ENCODE results near the gene ANXA4. TPM values are rescaled to one million over a fixed set of nuclear protein-coding genes. Genes with fewer than 3 reads are reported as not detected.

ANXA4 gene
- total and polyA plus RNA-seq, 4 donors: 17.6 to 135 (median 59.4) TPM

GRCh38 chr2:69764286-69765095, 22.6 kb downstream of the ANXA4 start:
- no peak for DNase-seq (ENCODE audit: low spot score)
- Histone ChIP-seq H3K9me3 (ENCODE audit: control insufficient read depth in 4 of 4, low read length in 3 of 4) (no peaks in the 10 kb centered on the region), H3K4me3 (ENCODE audit: low read depth in 1 of 3, low read length in 3 of 3) (no peak overlapping the region), H3K36me3 (ENCODE audit: control insufficient read depth in 4 of 4, insufficient read depth in 3 of 4, low read depth in 1 of 4, low read length in 3 of 4) (peaks cover 0 to 8% (median 0%) of the 10 kb centered on the region in 4 donors), H3K27ac (ENCODE audit: low read depth in 1 of 2, low read length in 2 of 2) (no peak overlapping the region), H3K9ac (ENCODE audit: low read depth in 1 of 2, low read length in 2 of 2) (no peak overlapping the region), H3K4me1 (ENCODE audit: control insufficient read depth in 4 of 4, insufficient read depth in 4 of 4, low read length in 3 of 4) (peaks cover 0 to 41% (median 20%) of the 10 kb centered on the region in 4 donors), H3K27me3 (ENCODE audit: control insufficient read depth in 4 of 4, insufficient read depth in 4 of 4, low read length in 3 of 4) (no peaks in the 10 kb centered on the region)
- TF ChIP-seq REST (IDR thresholded peaks at IDR 0.05): no peak
- no peak for TF ChIP-seq EGR1 (IDR thresholded peaks at IDR 0.05; ENCODE audit: low read depth in 2 of 2)
- peak; percentile 41 to 47 for TF ChIP-seq HNF4A (conservative IDR thresholded peaks at IDR 0.05)
- 65% methylated on average over 5 of the region's 5 CpGs for whole genome bisulfite sequencing

- WGBS: 78% methylated on average over 2 of the region's 2 CpGs
- Histone ChIP-seq H3K27me3 (ENCODE audit: control insufficient read depth in 4 of 4, insufficient read depth in 4 of 4, low read length in 3 of 4) (no peaks in the 10 kb centered on the region), H3K9ac (ENCODE audit: low read depth in 1 of 2, low read length in 2 of 2) (no peak overlapping the region), H3K9me3 (ENCODE audit: control insufficient read depth in 4 of 4, low read length in 3 of 4) (no peaks in the 10 kb centered on the region), H3K36me3 (ENCODE audit: control insufficient read depth in 4 of 4, insufficient read depth in 3 of 4, low read depth in 1 of 4, low read length in 3 of 4) (peaks cover 0 to 8% (median 0%) of the 10 kb centered on the region in 4 donors), H3K27ac (ENCODE audit: low read depth in 1 of 2, low read length in 2 of 2) (no peak overlapping the region), H3K4me1 (ENCODE audit: control insufficient read depth in 4 of 4, insufficient read depth in 4 of 4, low read length in 3 of 4) (peaks cover 0 to 41% (median 20%) of the 10 kb centered on the region in 4 donors), H3K4me3 (ENCODE audit: low read depth in 1 of 3, low read length in 3 of 3) (no peak overlapping the region)
- TF ChIP-seq JUND (IDR thresholded peaks at IDR 0.05): no peak
- TF ChIP-seq HNF4A (conservative IDR thresholded peaks at IDR 0.05): no peak
- TF ChIP-seq GABPA (IDR thresholded peaks at IDR 0.05 in 1 of 2, conservative IDR thresholded peaks at IDR 0.05 in 1 of 2): no peak
- no peak for TF ChIP-seq EGR1 (IDR thresholded peaks at IDR 0.05; ENCODE audit: low read depth in 2 of 2)
- no peak for TF ChIP-seq YY1 (IDR thresholded peaks at IDR 0.05)
- no peak for TF ChIP-seq NR2F2 (IDR thresholded peaks at IDR 0.05)
- no peak for TF ChIP-seq RXRA (IDR thresholded peaks at IDR 0.05)
- no peak for TF ChIP-seq FOXA1 (IDR thresholded peaks at IDR 0.05)
- no peak for TF ChIP-seq CTCF (IDR thresholded peaks at IDR 0.05; ENCODE audit: low read depth, low read length, missing input control)
- no peak for TF ChIP-seq ATF3 (IDR thresholded peaks at IDR 0.05)
- no peak for TF ChIP-seq TAF1 (conservative IDR thresholded peaks at IDR 0.05)
- no peak for TF ChIP-seq MAX (IDR thresholded peaks at IDR 0.05)
- no peak for TF ChIP-seq REST (IDR thresholded peaks at IDR 0.05)
- no peak for TF ChIP-seq HNF4G (IDR thresholded peaks at IDR 0.05)
- no peak for TF ChIP-seq RAD21 (IDR thresholded peaks at IDR 0.05)
- TF ChIP-seq SP1 (IDR thresholded peaks at IDR 0.05): no peak
- TF ChIP-seq FOXA2 (IDR thresholded peaks at IDR 0.05): no peak
- DNase-seq (ENCODE audit: low spot score): no peak
Observed at GRCh38 chr2:69765096-69765380, 23.1 kb downstream of the ANXA4 start.

Measured in liver (tissue), 9 donors.